Measurements from ENCODE around the gene ADAMTSL2.

DNA sequence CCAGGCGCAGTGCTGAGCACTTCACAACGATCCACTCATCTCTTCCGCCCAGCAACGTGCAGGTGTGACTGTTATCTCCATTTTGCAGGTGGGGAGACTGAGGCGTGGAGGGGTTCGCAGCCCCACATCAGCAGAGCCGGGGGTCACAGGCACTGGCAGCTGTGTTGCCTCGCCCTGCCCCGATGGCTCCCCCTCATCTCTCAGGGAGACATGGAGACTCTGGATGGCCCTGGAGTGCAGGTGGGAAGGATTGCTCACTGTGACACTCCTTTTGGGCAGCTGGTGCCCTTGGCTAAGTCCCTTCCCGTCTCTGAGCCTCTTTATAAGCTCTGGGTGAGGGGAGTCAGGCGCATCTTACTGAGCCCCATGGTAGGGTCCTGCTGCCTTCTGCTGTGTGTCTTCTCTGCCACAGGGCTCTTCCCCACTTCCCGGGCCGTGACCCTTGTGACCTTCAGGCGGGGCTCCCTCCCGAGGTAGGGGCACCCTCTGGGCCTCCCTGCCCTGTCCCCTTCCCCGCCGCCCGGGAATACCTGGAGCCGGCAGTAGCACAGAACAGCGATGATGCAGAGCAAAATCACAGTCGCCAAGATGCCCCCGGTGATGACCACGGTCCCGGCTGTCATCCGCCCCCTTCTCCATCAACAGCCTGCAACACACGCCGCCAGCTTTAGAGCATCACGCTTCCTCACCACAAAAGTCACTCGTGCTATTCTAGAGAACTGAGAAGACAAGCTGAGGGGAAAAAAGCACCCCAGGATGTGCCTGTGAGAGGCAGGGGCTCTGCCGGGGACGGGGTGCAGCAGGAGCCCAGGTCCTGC lies 45.3 kb downstream of the ADAMTSL2 start:
- TF ChIP-seq, protein P1, sequence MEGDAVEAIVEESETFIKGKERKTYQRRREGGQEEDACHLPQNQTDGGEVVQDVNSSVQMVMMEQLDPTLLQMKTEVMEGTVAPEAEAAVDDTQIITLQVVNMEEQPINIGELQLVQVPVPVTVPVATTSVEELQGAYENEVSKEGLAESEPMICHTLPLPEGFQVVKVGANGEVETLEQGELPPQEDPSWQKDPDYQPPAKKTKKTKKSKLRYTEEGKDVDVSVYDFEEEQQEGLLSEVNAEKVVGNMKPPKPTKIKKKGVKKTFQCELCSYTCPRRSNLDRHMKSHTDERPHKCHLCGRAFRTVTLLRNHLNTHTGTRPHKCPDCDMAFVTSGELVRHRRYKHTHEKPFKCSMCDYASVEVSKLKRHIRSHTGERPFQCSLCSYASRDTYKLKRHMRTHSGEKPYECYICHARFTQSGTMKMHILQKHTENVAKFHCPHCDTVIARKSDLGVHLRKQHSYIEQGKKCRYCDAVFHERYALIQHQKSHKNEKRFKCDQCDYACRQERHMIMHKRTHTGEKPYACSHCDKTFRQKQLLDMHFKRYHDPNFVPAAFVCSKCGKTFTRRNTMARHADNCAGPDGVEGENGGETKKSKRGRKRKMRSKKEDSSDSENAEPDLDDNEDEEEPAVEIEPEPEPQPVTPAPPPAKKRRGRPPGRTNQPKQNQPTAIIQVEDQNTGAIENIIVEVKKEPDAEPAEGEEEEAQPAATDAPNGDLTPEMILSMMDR (IDR thresholded peaks at IDR 0.05; ENCODE audit: poor library complexity) = no peak
- TF ChIP-seq EZH2phosphoT487 (IDR thresholded peaks at IDR 0.05; ENCODE audit: low read depth, severe bottlenecking, unreplicated experiment) (no peak), EZH2 (IDR thresholded peaks at IDR 0.05; ENCODE audit: borderline replicate concordance) (no peak)

All from hepatocyte (in vitro differentiated cells).